ENCODE measurements around the gene IRF3. TPM values are rescaled to one million over a fixed set of nuclear protein-coding genes. Genes with fewer than 3 reads are reported as not detected.

The IRF3 gene
- total RNA-seq, 2 donors from 2014 or later = 53.4 to 58.0 TPM

- intact Hi-C loops (cut with DNase I) = no loop called here
- WGBS = 94% methylated on average over 7 of the region's 7 CpGs
- DNase-seq (ENCODE audit: low spot score) = no peak
- Histone ChIP-seq H3K4me3 (no peak overlapping the region), H3K27me3 (replicated peaks; ENCODE audit: insufficient read depth) (no peaks in the 10 kb centered on the region), H3K36me3 (peaks cover 13 to 17% of the 10 kb centered on the region in 2 donors), H3K4me1 (replicated peaks) (peaks cover 6% of the 10 kb centered on the region), H3K9me3 (no peaks in the 10 kb centered on the region), H3K27ac (no peak overlapping the region)
- no peak for TF ChIP-seq CTCF (IDR thresholded peaks at IDR 0.05)
- TF ChIP-seq POLR2AphosphoS5 (IDR thresholded peaks at IDR 0.05) = no peak
- no peak for TF ChIP-seq POLR2A (IDR thresholded peaks at IDR 0.05)
Measured at GRCh38 chr19:49616945-49617344, 48.7 kb downstream of the IRF3 start.

- H3K9me3 ChIP-seq = no peaks in the 10 kb centered on the region
- H3K27me3 ChIP-seq (replicated peaks; ENCODE audit: insufficient read depth) = no peaks in the 10 kb centered on the region
- H3K36me3 ChIP-seq = peaks cover 13 to 17% of the 10 kb centered on the region in 2 donors
- intact Hi-C loops (cut with DNase I) = no loop called here
- no peak overlapping the region for H3K27ac ChIP-seq
- WGBS = 93% methylated on average over 7 of the region's 7 CpGs
- no peak for TF ChIP-seq POLR2A (IDR thresholded peaks at IDR 0.05)
- TF ChIP-seq CTCF (IDR thresholded peaks at IDR 0.05) = no peak
- no peak for TF ChIP-seq POLR2AphosphoS5 (IDR thresholded peaks at IDR 0.05)
- no peak for DNase-seq (ENCODE audit: low spot score)
- peaks cover 6% of the 10 kb centered on the region for H3K4me1 ChIP-seq (replicated peaks)
- no peak overlapping the region for H3K4me3 ChIP-seq
Measured at GRCh38 chr19:49616532-49616931, 49.1 kb downstream of the IRF3 start.

- TF ChIP-seq POLR2AphosphoS5 (IDR thresholded peaks at IDR 0.05) (no peak), POLR2A (IDR thresholded peaks at IDR 0.05) (no peak), CTCF (IDR thresholded peaks at IDR 0.05) (no peak)
- peaks cover 13 to 17% of the 10 kb centered on the region in 2 donors for H3K36me3 ChIP-seq
- peaks cover 6% of the 10 kb centered on the region for H3K4me1 ChIP-seq (replicated peaks)
- H3K27me3 ChIP-seq (replicated peaks; ENCODE audit: insufficient read depth) = no peaks in the 10 kb centered on the region
- no peaks in the 10 kb centered on the region for H3K9me3 ChIP-seq
- no peak for DNase-seq (ENCODE audit: low spot score)
- WGBS = 95% methylated on average over 16 of the region's 23 CpGs
- intact Hi-C loops (cut with DNase I) = no loop called here
- H3K4me3 ChIP-seq = no peak overlapping the region
- H3K27ac ChIP-seq = no peak overlapping the region
Measured at GRCh38 chr19:49615861-49616260, 49.8 kb downstream of the IRF3 start.

- intact Hi-C loops (cut with DNase I) = no loop called here
- DNase-seq (ENCODE audit: low spot score) = no peak
- H3K4me1 ChIP-seq (replicated peaks) = peaks cover 6% of the 10 kb centered on the region
- WGBS = 80% methylated on average over 19 of the region's 19 CpGs
- H3K36me3 ChIP-seq = peaks cover 11 to 17% of the 10 kb centered on the region in 2 donors
- TF ChIP-seq CTCF (IDR thresholded peaks at IDR 0.05) = no peak
- no peak for TF ChIP-seq POLR2A (IDR thresholded peaks at IDR 0.05)
- no peak for TF ChIP-seq POLR2AphosphoS5 (IDR thresholded peaks at IDR 0.05)
- no peaks in the 10 kb centered on the region for H3K27me3 ChIP-seq (replicated peaks; ENCODE audit: insufficient read depth)
- H3K9me3 ChIP-seq = no peaks in the 10 kb centered on the region
- peak overlapping the region; percentile 37 to 43 for H3K27ac ChIP-seq
- H3K4me3 ChIP-seq = no peak overlapping the region
Measured at GRCh38 chr19:49614096-49614833, 51.4 kb downstream of the IRF3 start.

GRCh38 chr19:49613374-49613773, 52.3 kb downstream of the IRF3 start:
- peaks cover 11 to 18% of the 10 kb centered on the region in 2 donors for H3K36me3 ChIP-seq

More at GRCh38 chr19:49613374-49613773, 52.3 kb downstream of the IRF3 start:
- H3K27ac ChIP-seq = peak overlapping the region; percentile 37 to 43
- H3K4me3 ChIP-seq = no peak overlapping the region
- TF ChIP-seq CTCF (IDR thresholded peaks at IDR 0.05) (no peak), POLR2AphosphoS5 (IDR thresholded peaks at IDR 0.05) (peak; percentile 65)
- no peaks in the 10 kb centered on the region for H3K9me3 ChIP-seq
- intact Hi-C loops (cut with DNase I) = no loop called here
- H3K4me1 ChIP-seq (replicated peaks) = peaks cover 6% of the 10 kb centered on the region
- DNase-seq (ENCODE audit: low spot score) = peak; percentile 40
- H3K27me3 ChIP-seq (replicated peaks; ENCODE audit: insufficient read depth) = no peaks in the 10 kb centered on the region
- WGBS = 63% methylated on average over 4 of the region's 4 CpGs

Data from prostate gland (tissue), 2 donors.